H1 (cell line): Measurements from ENCODE around the gene MGAT5B. TPM values are rescaled to one million over a fixed set of nuclear protein-coding genes. Genes with fewer than 3 reads are reported as not detected.
A peak's percentile ranks its signal among the peaks of the same experiment; 100 is the strongest.

Experiments used
- CTCF ChIA-PET: fragments of 300-600 bp; sonication (Branson Sonifier 250); formaldehyde crosslinking; loops from one replicate; lab custom pipeline; 2021; ENCODE audit not compliant: partially characterized antibody; lab: Charles Lee
- POLR2A ChIA-PET: fragments of 300-600 bp; sonication (Branson Sonifier 250); formaldehyde crosslinking; loops from one replicate; lab custom pipeline; 2021; ENCODE audit warnings: inconsistent platforms; ENCODE audit not compliant: partially characterized antibody; lab: Charles Lee
- DNase-seq, 2 experiments: peaks; one replicate each; pipeline versions ENCODE4 v3.0.0 to v3.0.0-alpha.2; 2010 to 2022; ENCODE audit warnings: low spot score in 2 of 2, low read depth in 1 of 2, mixed read lengths in 1 of 2
- FAIRE-seq: peaks from 2 replicates; lab custom pipeline; 2011; peaks lifted over from hg19 to GRCh38; lab: Jason Lieb, UNC
- H2AFZ ChIP-seq: 2 replicates; pipeline ENCODE4 v1.8.1; 2012; ENCODE audit warnings: low read length, inconsistent platforms
- H2AK5ac ChIP-seq: 2 replicates; pipeline ENCODE4 v1.6.1; 2013; ENCODE audit warnings: low read depth, low read length
- H2BK120ac ChIP-seq: replicated peaks from 2 replicates; pipeline ENCODE3; 2013; ENCODE audit warnings: low read depth, low read length, inconsistent platforms
- H2BK12ac ChIP-seq: 2 replicates; pipeline ENCODE4 v1.6.1; 2013; ENCODE audit warnings: low read depth, low read length
- H2BK15ac ChIP-seq: 2 replicates; pipeline ENCODE4 v1.6.1; 2013; ENCODE audit warnings: low read length
- H2BK20ac ChIP-seq: 2 replicates; pipeline ENCODE4 v1.6.1; 2013; ENCODE audit warnings: low read length
- H2BK5ac ChIP-seq: 2 replicates; pipeline ENCODE4 v1.6.1; 2013; ENCODE audit warnings: low read depth, low read length
- H3K14ac ChIP-seq: 2 replicates; pipeline ENCODE4 v1.6.1; 2013; ENCODE audit warnings: inconsistent platforms; ENCODE audit not compliant: insufficient read length
- H3K18ac ChIP-seq: 2 replicates; pipeline ENCODE4 v1.6.1; 2013; ENCODE audit warnings: low read length; ENCODE audit errors: extremely low read depth
- H3K23ac ChIP-seq: 2 replicates; pipeline ENCODE4 v1.6.1; 2013; ENCODE audit warnings: inconsistent platforms; ENCODE audit not compliant: insufficient read length
- H3K23me2 ChIP-seq: 2 replicates; pipeline ENCODE4 v1.6.1; 2013; ENCODE audit warnings: low read depth, low read length
- H3K27ac ChIP-seq: 2 replicates; pipeline ENCODE4 v1.6.1; 2011; ENCODE audit warnings: low read depth, low read length, inconsistent platforms
- H3K27me3 ChIP-seq, 4 experiments: replicated peaks in 1 of 4; 1 replicate in 1 of 4; 2 replicates in 3 of 4; pipeline versions ENCODE4 v1.6.1 to v1.8.1; 2011 to 2013; ENCODE audit warnings: low read length in 3 of 4, mild to moderate bottlenecking in 3 of 4, inconsistent platforms in 2 of 4, mixed read lengths in 2 of 4, moderate library complexity in 1 of 4; ENCODE audit not compliant: control insufficient read depth in 3 of 4, insufficient read depth in 3 of 4; ENCODE audit errors: extremely low read depth in 1 of 4
- H3K36me3 ChIP-seq, 4 experiments: 2 replicates each; pipeline versions ENCODE4 v1.6.1 to v1.8.1; 2011 to 2013; ENCODE audit warnings: mild to moderate bottlenecking in 4 of 4, low read length in 3 of 4, moderate library complexity in 2 of 4, control low read depth in 1 of 4, inconsistent platforms in 1 of 4; ENCODE audit not compliant: insufficient read depth in 4 of 4, control insufficient read depth in 2 of 4
- H3K4ac ChIP-seq: replicated peaks from 2 replicates; pipeline ENCODE3; 2013; ENCODE audit warnings: low read length, low read depth, mixed read lengths, inconsistent platforms; ENCODE audit not compliant: insufficient read length
- H3K4me1 ChIP-seq, 4 experiments: replicated peaks in 1 of 4; 1 replicate in 1 of 4; 2 replicates in 3 of 4; pipeline versions ENCODE4 v1.6.1 to v1.8.1; 2011 to 2013; ENCODE audit warnings: low read length in 3 of 4, inconsistent platforms in 2 of 4, mixed read lengths in 1 of 4; ENCODE audit not compliant: insufficient read depth in 4 of 4, control insufficient read depth in 3 of 4
- H3K4me2 ChIP-seq, 2 experiments: 2 replicates each; pipeline versions ENCODE4 v1.6.1 to v1.8.1; 2011 to 2013; ENCODE audit warnings: low read depth in 2 of 2, low read length in 2 of 2, control low read depth in 1 of 2, inconsistent platforms in 1 of 2, mild to moderate bottlenecking in 1 of 2; ENCODE audit not compliant: insufficient read depth in 1 of 2
- H3K4me3 ChIP-seq, 4 experiments: fragments of 200-600, 300-600 bp in 1 of 4; sonication (generic), shearing (Covaris generic), sonication (Bioruptor Twin) in 1 of 4; 2 replicates each; pipeline versions ENCODE4 v1.5.1 to v1.8.1; 2011 to 2016; ENCODE audit warnings: low read length in 4 of 4, low read depth in 3 of 4, control low read depth in 2 of 4, inconsistent platforms in 2 of 4, mild to moderate bottlenecking in 2 of 4, mixed read lengths in 1 of 4, moderate library complexity in 1 of 4; ENCODE audit not compliant: insufficient read depth in 2 of 4; ENCODE audit errors: extremely low read depth in 1 of 4
- H3K56ac ChIP-seq: replicated peaks from 2 replicates; pipeline ENCODE3; 2013; ENCODE audit warnings: low read depth, mild to moderate bottlenecking, mixed read lengths, low read length, inconsistent platforms; ENCODE audit not compliant: insufficient read length
- H3K79me1 ChIP-seq: 2 replicates; pipeline ENCODE4 v1.6.1; 2013; ENCODE audit warnings: low read depth, low read length, control low read depth
- H3K79me2 ChIP-seq, 2 experiments: 2 replicates each; pipeline versions ENCODE4 v1.6.1 to v1.8.1; 2012 to 2013; ENCODE audit warnings: low read length in 2 of 2, mild to moderate bottlenecking in 2 of 2, inconsistent platforms in 1 of 2; ENCODE audit not compliant: insufficient read depth in 2 of 2, control insufficient read depth in 1 of 2
- H3K9ac ChIP-seq, 4 experiments: replicated peaks in 1 of 4; 1 replicate in 1 of 4; 2 replicates in 3 of 4; pipeline versions ENCODE4 v1.6.1 to v1.8.1; 2011 to 2013; ENCODE audit warnings: low read depth in 3 of 4, low read length in 3 of 4, control low read depth in 2 of 4, mild to moderate bottlenecking in 2 of 4, moderate library complexity in 2 of 4, inconsistent platforms in 1 of 4; ENCODE audit errors: extremely low read depth in 1 of 4
- H3K9me3 ChIP-seq, 2 experiments: 2 replicates each; pipeline versions ENCODE4 v1.6.1 to v1.8.1; 2012 to 2013; ENCODE audit warnings: mild to moderate bottlenecking in 2 of 2, moderate library complexity in 2 of 2, control low read depth in 1 of 2, inconsistent platforms in 1 of 2, low read depth in 1 of 2, low read length in 1 of 2, mixed read lengths in 1 of 2; ENCODE audit not compliant: insufficient read depth in 2 of 2
- H4K20me1 ChIP-seq, 2 experiments: replicated peaks in 1 of 2; 2 replicates each; pipeline versions ENCODE3 to v1.8.1; 2011 to 2013; ENCODE audit warnings: inconsistent platforms in 2 of 2, low read length in 2 of 2, mild to moderate bottlenecking in 1 of 2; ENCODE audit not compliant: insufficient read depth in 2 of 2, control insufficient read depth in 1 of 2
- H4K5ac ChIP-seq: 2 replicates; pipeline ENCODE4 v1.6.1; 2013; ENCODE audit warnings: low read length, low read depth, mixed read lengths, inconsistent platforms; ENCODE audit not compliant: insufficient read length
- H4K8ac ChIP-seq: 2 replicates; pipeline ENCODE4 v1.8.0; 2013; ENCODE audit warnings: mild to moderate bottlenecking, moderate library complexity, low read length, inconsistent platforms; ENCODE audit not compliant: insufficient read depth; ENCODE audit errors: extremely low read depth
- H4K91ac ChIP-seq: replicated peaks from 2 replicates; pipeline ENCODE3; 2013; ENCODE audit warnings: low read length, mixed read lengths, inconsistent platforms; ENCODE audit not compliant: insufficient read length
- CREB1 ChIP-seq: IDR thresholded peaks from 2 replicates; pipeline ENCODE4 v1.6.1; 2012; ENCODE audit warnings: inconsistent platforms
- EGR1 ChIP-seq: IDR thresholded peaks from 2 replicates; pipeline ENCODE4 v1.6.1; 2011; ENCODE audit warnings: low read depth, low read length, borderline replicate concordance
- NANOG ChIP-seq: IDR thresholded peaks from 2 replicates; pipeline ENCODE4 v1.6.1; 2011; ENCODE audit warnings: low read length, low read depth, mild to moderate bottlenecking, inconsistent platforms; ENCODE audit not compliant: insufficient read depth, poor library complexity, severe bottlenecking
- RXRA ChIP-seq: IDR thresholded peaks from 2 replicates; pipeline ENCODE4 v1.6.1; 2011; ENCODE audit warnings: low read depth, mild to moderate bottlenecking, low read length, moderate library complexity; ENCODE audit not compliant: insufficient read depth
- SP2 ChIP-seq: IDR thresholded peaks from 2 replicates; pipeline ENCODE4 v1.6.1; 2012; ENCODE audit warnings: mild to moderate bottlenecking, low read length, inconsistent platforms
- WGBS, 2 experiments: shearing (Covaris generic) in 1 of 2; methylation state at CpG; one replicate each; pipeline versions ENCODE4 v1.1.6 to v1.1.7; 2013 to 2015; ENCODE audit warnings: low lambda C conversion rate in 2 of 2, mixed read lengths in 2 of 2, inconsistent platforms in 1 of 2, low coverage in 1 of 2, missing lambda C conversion rate in 1 of 2; ENCODE audit not compliant: insufficient replicate concordance in 2 of 2, insufficient coverage in 1 of 2, insufficient read length in 1 of 2; ENCODE audit errors: extremely low coverage in 1 of 2, missing lambda C conversion rate in 1 of 2; 5-methylcytosine and 5-hydroxymethylcytosine counted together
- polyA plus RNA-seq, 7 experiments: library from polyadenylated mRNA; depleted of rRNA in 3 of 7; stranded (reverse) in 5 of 7; unstranded in 2 of 7; fragments of >200 nt in 5 of 7; fragments of 200-250 nt in 2 of 7; gene quantifications; 1 replicate in 5 of 7; 2 replicates in 1 of 7; 4 replicates in 1 of 7; pipeline versions ENCODE4 v1.2.1 to v1.2.3, GENCODE V29; 2011 to 2013; ENCODE audit warnings: missing spikeins in 2 of 7, mixed read lengths in 2 of 7
- total RNA-seq: library from RNA; stranded (reverse); fragmentation: NEBNext Ultra II Directional; extraction: Animal tissue kit (Norgen Biotek cat#: 25700); gene quantifications from 2 replicates; pipeline ENCODE4 v1.2.1, GENCODE V29; 2021
- TF ChIP-seq, protein P1 (sequence below): IDR thresholded peaks from 2 replicates; pipeline ENCODE4 v1.6.1; 2012; ENCODE audit warnings: low read length, inconsistent platforms

The MGAT5B gene
- total and polyA plus RNA-seq, 2 of the 8 experiments (the other 6 are each of a cell fraction or from before 2014, with no cell fraction given) = 7.9 to 8.2 TPM

DNA sequence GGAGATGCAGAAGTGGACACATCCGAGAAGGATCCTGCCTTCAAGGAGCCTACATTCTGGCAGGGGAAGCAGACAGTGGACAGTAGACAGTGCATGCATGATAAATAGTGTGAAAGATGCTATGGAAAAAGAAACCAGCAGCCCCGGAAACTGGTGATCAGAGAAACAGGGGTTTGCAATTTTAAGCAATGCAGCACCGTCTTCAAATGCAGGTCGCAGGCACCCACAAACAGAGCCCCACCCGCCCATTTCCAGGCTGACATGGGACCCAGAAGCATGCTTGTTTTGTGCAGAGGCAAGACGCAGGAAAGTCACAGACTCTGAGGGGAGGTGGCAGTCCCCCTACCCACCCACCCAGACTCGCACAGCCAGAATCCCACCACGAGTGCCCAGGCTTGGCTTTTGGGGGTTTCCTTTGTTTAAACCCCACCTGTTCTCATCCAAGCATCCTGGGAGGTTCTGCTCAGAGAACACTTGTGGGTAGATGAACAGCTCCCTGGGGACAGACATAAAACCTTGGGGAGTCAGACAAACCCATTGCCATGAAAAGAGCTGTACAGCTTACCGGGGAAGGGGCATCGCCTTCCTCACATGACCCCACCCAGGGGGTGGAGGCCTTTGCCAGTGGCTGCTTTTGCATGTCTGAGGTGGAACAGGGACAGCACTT, 114.3 kb downstream of the MGAT5B start:
- H3K4me2 ChIP-seq = no peak overlapping the region
- no peak overlapping the region for H2BK20ac ChIP-seq
- H3K27me3 ChIP-seq = peaks cover 0 to 2% (median 0%) of the 10 kb centered on the region in 4 experiments; a peak in 3 of 7 replicates
- H3K79me2 ChIP-seq = no peaks in the 10 kb centered on the region
- no peak overlapping the region for H3K56ac ChIP-seq
- H2AFZ ChIP-seq = no peak overlapping the region
- 81% methylated on average over 8 of the region's 10 CpGs; no CpG with 5 or more reads in 1 of the 2 experiments for WGBS, 2 experiments
- no peak overlapping the region for H4K5ac ChIP-seq
- H3K4me3 ChIP-seq = no peak overlapping the region
- no peaks in the 10 kb centered on the region for H3K79me1 ChIP-seq
- H3K9ac ChIP-seq = no peak overlapping the region
- H3K9me3 ChIP-seq = peaks cover 3 to 10% of the 10 kb centered on the region in 2 experiments; a peak in 2 of 4 replicates
- no peak overlapping the region for H3K27ac ChIP-seq
- CTCF ChIA-PET = no interaction called here
- H3K4me1 ChIP-seq = peaks cover 2 to 10% (median 5%) of the 10 kb centered on the region in 4 experiments; a peak in 6 of 7 replicates
- DNase-seq = no peak
- no peaks in the 10 kb centered on the region for H3K36me3 ChIP-seq
- no peak overlapping the region for H3K14ac ChIP-seq
- TF ChIP-seq, protein P1, sequence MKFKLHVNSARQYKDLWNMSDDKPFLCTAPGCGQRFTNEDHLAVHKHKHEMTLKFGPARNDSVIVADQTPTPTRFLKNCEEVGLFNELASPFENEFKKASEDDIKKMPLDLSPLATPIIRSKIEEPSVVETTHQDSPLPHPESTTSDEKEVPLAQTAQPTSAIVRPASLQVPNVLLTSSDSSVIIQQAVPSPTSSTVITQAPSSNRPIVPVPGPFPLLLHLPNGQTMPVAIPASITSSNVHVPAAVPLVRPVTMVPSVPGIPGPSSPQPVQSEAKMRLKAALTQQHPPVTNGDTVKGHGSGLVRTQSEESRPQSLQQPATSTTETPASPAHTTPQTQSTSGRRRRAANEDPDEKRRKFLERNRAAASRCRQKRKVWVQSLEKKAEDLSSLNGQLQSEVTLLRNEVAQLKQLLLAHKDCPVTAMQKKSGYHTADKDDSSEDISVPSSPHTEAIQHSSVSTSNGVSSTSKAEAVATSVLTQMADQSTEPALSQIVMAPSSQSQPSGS = no peak
- no peak for TF ChIP-seq SP2
- no peak for TF ChIP-seq CREB1
- no peak for TF ChIP-seq EGR1
- no peak for TF ChIP-seq RXRA
- TF ChIP-seq NANOG = no peak
- H2BK12ac ChIP-seq = peak overlapping the region; percentile 94; the same call in 1 of the 2 replicates
- no peaks in the 10 kb centered on the region for H4K20me1 ChIP-seq
- POLR2A ChIA-PET = interaction anchor here (2.4 to 3.4 kb wide), 2 partner anchors 13 to 14 kb away, joined by 8 to 18 read pairs; no protein-coding TSS in a partner anchor
- no peaks in the 10 kb centered on the region for H3K23me2 ChIP-seq
- no peak overlapping the region; the same call in 1 of the 2 replicates for H2BK5ac ChIP-seq
- H2BK120ac ChIP-seq = no peak overlapping the region
- H4K8ac ChIP-seq = no peak overlapping the region
- H2BK15ac ChIP-seq = no peak overlapping the region
- H3K18ac ChIP-seq = no peak overlapping the region; the same call in 1 of the 2 replicates
- H4K91ac ChIP-seq = peak overlapping the region; percentile 25
- H2AK5ac ChIP-seq = no peak overlapping the region
- FAIRE-seq = no peak
- H3K4ac ChIP-seq = no peak overlapping the region
- H3K23ac ChIP-seq = no peak overlapping the region
